T-helper 2 cell treated with Interferon-gamma antibody and Interleukin-4, amounts not matched to agents 100 ng/mL and 5 ng/mL, for 36 hours (primary cell): ENCODE data around the gene GSG1L. TPM values are rescaled to one million over a fixed set of nuclear protein-coding genes. Genes with fewer than 3 reads are reported as not detected.

ENCODE experiments used
- intact Hi-C: fragments of 100-400 bp; cut with micrococcal nuclease; formaldehyde crosslinking; loops from one replicate; pipeline ENCODE4 v1.15.1; 2023
- total RNA-seq: library from RNA; stranded (reverse); gene quantifications from 2 replicates; pipeline ENCODE4 v1.2.3, GENCODE V29; 2022

GSG1L gene
- total RNA-seq, 1 donor from 2014 or later: 0.23 TPM

DNA sequence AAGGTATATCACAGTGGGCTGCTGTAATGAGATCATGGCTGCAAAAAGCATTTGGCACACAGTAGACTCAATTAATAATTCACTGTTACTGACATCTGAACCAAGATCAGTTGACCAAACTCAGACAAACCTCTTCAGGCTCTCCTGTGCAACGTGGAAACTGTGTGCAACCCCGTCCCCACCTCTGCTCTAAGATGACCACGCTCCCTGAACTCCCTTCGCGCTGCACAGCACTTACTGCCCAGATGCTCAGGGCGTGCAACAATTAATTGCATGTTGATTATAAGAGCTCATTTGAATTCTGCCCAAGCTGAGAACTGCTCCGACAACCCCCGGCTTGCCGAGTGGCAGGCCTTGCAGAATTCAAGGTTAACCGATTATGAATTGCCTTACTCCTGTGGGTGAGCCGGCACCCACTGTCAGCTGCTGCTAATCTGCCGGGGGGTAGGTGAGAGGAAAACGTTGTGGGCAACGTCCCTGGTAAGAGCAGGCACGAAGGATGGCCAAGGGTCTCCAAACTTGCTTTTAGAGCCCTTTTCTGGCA lies 1.3 kb upstream of the GSG1L start:
- intact Hi-C loops: no loop called here

DNA sequence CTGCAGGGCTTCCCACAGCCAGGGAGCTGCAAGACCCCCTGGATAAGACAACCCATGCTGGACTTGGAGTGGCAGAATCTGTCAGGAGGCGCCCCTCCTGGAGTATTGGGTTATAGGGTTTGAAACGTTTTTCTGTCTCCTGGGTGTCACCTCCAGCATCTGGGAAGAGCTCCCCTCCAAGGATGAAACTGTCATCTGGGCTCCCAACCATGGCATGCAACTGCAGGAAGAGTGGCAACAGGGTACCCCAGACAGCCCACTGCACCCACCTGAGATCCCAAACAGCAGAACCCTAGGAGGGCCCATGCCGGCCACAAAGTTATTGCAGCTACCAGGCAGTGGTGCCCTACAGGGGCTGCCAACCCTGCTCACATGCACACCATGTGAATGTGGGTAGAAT lies 636 bp upstream of the GSG1L start:
- intact Hi-C loops: no loop called here

DNA sequence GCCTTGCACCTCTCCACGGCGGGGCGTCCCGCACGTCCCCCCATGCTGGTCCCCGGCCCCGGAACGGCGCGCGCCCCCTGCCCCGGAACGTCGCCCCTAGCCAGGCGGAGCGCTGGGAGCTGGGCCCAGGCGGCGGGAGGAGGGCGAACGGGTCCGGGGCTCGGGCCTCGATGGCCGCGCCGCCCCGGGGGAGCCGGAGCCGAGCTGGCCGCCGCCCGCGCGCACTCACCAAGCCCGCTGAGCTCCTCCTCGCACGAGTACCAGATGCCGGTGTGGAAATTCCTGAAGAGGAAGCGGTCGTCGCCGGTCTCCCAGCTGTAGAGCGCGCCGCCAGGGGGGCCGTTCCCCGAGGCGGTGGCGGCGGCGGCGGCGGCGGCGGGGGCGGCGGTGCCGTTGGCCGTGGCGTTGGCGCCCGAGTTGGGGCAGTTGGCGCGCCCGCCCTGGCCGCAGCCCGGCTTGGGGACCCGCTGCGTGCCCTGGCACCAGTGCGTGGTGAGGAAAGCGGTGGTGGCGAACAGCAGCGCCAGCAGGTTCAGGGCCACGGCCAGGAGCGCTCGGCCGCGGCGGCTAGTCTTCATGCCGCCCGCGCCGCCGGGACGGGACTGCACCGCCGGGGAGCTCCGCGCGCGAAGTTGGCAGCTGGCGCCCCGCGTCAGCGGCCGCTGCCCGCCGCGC lies 530 bp downstream of the GSG1L start:
- intact Hi-C loops: no loop called here

GRCh38 chr16:28062261-28062846 lies 1.2 kb downstream of the GSG1L start:
- intact Hi-C loops: no loop called here

GRCh38 chr16:28061352-28062101 lies 2.0 kb downstream of the GSG1L start:
- intact Hi-C loops: no loop called here

DNA sequence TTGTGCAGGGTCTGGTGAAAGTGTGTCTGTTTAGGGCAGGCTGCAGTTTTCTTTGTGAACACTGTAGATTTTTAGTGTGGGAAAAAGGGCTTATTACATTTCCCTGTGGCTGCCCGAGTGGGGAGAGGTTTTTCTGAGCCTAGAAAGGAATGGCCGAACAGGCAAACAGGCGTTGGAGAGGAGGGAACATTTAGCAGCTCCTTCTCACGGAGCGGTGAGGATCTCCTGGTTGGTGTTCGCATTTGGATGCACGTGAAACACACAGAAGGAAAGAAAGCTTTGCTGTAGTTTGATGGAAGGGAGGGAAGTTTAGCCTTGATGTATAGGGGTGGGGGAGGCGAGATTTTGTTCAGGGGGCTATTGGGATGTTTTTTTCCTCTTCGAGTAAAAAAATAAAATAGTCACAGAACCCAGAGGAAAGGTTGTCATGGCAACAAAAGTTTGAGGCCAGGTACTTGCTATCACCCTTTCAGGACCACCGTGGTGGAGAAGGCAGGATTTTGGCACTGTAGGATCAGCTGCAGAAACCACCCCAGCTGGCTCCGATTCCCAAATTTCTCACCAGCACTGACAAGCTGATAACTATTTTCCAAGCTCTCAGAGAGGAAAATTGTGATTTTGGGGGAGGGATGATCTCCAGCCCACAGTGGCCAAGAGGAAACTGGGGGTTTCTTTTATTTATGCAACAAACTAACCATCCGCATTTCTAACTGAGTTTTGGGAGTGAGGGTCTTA lies 3.5 kb downstream of the GSG1L start:
- intact Hi-C loops: no loop called here

GRCh38 chr16:28058839-28059589 lies 4.5 kb downstream of the GSG1L start:
- intact Hi-C loops: no loop called here

GRCh38 chr16:28057949-28058348 lies 5.6 kb downstream of the GSG1L start:
- intact Hi-C loops: no loop called here

DNA sequence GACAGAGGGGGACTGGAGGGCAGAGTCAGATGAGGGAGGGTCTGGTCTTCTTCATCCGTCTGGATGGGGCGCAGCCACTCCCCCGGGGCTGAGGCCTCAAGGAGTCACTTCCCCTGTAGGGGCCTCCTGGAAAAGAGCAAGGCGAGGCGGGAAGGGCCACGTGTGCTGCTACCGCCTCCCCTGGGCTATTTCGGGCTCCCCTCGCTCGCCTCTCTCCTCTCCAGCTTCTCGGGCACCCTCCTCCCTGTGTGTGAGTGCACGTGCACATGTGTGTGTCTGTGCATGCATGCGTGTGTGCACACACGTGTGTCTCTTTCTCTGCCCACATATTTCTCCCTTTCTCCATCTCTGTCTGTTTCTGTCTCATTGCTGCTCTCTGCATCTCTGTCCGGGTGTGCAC lies 10.1 kb downstream of the GSG1L start:
- intact Hi-C loops: no loop called here

DNA sequence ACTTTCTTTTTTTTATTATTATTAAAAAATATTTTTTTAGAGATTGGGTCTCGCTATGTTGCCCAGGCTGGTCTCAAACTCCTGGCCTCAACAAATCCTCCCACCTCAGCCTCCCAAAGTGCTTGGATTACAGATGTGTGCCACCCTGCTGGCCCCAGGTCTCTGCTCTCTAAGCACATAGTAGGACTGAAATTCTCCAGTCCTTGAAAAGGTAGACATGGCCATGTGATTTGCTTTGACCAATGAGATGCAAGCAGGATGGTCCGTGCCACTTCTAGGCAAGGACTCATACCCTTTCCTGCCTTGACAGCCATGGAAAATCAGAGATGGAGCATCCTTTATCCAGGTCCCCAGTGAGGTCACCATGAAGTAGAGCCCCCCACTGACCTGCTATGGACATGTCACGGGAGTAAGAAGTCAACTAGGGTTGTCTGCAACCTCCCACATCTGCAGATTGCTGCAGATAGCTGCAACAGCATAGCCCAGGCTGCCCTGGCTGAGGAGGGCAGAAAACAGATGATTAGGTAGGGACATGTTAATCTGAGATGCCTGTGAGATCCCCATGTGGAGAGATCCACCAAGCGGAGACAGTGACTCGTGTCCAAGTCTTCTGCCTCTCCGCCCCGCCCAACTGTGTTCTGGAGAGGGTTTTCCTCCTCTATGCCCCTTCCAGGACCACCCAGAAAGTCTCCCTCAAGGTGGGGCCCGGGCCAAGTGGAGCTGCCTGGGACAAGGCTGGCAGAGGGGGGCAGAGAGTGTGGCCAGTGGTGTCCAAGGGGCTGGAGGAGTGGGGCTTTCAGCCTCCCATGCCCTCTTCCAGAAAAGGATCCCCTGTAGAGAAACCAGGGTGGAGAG lies 11.0 kb downstream of the GSG1L start:
- intact Hi-C loops: no loop called here

DNA sequence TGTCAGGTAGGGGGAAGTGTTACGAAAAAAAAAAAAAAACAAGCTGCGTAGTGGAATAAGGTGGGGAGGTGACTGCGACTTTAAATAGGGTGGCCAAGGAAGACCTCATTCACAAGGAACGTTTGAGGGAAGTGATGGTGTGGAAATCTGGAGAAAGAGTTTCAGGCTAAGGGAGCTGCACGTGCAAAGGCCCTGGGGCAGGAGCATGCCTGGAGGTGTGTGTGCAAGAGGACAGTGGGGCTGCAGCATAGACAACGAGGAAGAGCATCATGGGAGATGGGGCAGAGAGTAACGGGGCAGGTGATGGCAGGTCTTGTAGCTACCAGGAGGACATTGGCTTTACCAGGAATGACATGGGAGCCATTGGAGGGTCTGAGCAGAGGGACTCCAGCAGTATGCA lies 12.0 kb downstream of the GSG1L start:
- intact Hi-C loops: no loop called here

DNA sequence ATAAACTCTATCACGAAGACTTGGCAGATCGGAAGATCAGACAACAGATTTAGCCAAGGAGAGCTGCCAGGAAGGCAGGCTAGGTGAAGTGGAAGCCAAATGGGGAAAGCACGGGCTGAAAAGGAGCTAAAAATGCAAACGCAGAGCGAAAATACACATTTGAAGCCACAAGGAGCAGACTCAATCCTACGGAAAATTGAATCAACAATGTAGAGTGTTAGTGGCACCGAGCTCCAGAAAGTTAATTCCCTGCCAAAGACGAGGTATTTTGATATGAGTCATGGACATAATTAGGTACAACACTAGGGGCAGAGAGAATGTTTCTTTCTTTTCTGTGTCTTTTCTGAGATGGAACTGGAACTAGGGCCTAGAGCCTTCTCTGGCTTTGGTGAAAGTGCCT lies 20.7 kb downstream of the GSG1L start:
- intact Hi-C loops: no loop called here

GRCh38 chr16:28041615-28042014 lies 21.9 kb downstream of the GSG1L start:
- intact Hi-C loops: no loop called here

- intact Hi-C loops: no loop called here
Observed at GRCh38 chr16:28040039-28040438, 23.5 kb downstream of the GSG1L start.

DNA sequence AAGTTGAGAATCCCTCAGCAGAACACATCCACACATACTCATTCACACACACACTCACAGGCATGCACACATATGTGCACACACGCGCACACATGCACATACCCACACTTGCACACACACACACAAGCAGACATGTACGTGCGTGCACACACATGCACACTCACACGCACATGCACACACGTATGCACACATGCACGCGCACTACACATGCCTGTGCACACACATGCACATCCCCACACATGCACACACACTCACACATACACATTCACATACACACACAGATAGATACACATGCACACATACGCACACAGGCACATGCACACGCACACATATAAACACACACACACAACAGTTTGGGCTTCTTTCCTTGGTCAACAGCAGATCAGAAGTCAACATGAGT lies 24.0 kb downstream of the GSG1L start:
- intact Hi-C loops: no loop called here

DNA sequence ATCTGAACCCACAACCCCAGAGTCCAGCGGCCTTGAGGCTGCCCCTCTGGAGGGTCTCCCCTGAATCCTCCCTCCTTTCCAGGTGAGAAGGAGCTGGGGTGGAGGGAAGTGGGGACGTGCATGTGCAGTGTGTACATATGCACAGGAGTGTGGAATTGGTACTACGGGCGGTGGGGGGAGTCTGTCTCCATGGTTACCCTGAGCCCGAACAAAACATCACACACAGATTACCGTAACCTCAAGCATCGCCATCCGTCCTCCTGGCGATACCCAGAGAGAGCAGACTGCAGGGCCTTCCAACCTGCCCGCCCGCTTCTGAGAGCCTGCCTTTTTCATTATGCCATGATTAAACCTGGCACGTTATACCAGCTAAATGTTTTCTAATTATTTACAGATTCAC lies 25.1 kb downstream of the GSG1L start:
- intact Hi-C loops: no loop called here

DNA sequence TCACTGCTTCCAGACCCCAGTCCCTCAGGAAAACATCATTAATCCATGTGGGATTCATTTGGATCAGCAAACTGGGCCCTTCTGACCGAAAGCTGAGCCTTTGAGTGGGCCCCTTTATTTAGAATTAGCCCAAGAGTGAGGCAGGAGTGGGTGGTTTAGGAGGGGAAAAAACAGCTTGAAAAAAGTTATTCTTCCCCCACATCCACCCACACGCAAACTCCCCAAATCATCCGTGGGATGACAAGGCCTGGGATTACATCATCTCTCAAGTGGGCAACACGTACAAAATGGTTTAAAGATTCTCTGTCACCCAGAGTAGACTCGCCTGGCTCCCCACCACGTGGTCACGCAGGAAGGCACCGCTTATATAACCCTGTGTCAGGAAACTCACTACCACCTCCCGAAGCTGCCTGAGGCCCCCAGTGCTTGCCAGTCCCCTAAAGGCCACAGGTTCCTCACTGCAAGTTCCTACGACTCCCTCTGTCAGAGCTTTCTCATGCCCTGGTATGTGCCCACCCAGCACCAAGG lies 27.6 kb downstream of the GSG1L start:
- intact Hi-C loops: no loop called here

- intact Hi-C loops: no loop called here
Observed at GRCh38 chr16:28033870-28034269, 29.6 kb downstream of the GSG1L start.

DNA sequence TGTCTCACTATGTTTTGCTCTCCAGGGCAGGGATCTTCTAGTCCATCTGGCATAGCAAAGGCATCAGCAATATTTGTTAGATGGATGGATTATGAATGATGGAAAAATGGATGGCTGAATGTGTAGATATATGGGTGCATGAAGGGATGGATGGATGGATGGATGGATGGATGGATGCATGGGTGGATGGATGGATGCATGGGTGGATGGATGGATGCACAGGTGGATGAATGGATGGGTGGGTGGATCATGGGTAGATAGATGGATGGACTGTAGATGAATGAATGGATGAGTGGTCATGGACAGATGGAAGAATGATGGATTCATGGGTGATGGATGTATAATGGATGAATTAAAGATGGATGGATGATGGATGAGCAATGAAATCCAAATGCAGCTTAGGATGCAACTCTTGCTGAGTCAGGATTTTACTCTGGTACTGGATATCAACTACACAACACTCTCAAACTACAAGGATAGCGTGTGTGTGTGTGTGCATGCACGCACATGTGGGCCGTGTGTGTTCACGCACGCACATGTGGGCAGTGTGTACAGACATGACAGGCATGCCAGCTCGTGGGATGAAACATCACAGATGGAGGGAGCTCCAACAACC lies 34.0 kb downstream of the GSG1L start:
- intact Hi-C loops: no loop called here
